GM12874 (cell line): ENCODE results near the gene ZNF488.

Source experiments
- TF ChIP-seq, protein P1 (sequence below): IDR thresholded peaks from 2 replicates; pipeline ENCODE4 v1.5.1; 2011; ENCODE audit warnings: low read depth, mild to moderate bottlenecking, control low read depth, low read length, moderate library complexity; ENCODE audit not compliant: insufficient read depth

Gene ZNF488

DNA sequence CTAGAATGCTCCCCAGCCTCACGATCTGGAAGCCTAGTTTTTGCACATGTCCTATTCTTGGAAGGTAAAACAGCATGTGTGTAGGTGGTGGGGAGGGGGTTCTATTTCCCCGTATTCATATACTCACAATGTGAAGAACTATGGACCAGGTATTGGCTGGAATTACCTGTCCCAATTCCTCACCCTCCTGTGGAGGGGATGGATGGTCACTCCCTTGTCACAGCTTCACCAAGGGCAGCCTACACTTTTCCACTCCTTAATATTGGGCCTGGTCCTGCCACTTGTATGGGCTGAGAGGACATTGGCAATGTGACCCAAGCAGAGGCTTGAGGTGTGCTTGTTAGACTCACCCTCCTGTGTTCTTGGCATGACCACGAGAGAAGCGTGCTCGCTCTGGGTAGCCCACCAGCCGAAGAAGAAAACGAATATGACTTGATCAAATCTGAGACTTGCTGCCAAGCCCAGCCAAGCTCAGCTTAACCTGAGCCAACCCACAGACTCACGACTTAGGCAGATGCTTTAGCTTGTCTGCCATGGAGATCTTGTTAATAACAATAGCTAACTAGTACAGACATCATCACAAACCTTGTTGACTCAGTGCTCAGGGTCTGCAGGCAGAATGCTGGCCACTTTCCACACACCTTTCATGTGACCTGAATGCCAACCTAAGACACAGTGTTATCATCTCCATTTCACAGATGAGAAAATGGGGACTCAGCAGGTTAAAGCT is 17.2 kb downstream of the ZNF488 start:
- TF ChIP-seq, protein P1, sequence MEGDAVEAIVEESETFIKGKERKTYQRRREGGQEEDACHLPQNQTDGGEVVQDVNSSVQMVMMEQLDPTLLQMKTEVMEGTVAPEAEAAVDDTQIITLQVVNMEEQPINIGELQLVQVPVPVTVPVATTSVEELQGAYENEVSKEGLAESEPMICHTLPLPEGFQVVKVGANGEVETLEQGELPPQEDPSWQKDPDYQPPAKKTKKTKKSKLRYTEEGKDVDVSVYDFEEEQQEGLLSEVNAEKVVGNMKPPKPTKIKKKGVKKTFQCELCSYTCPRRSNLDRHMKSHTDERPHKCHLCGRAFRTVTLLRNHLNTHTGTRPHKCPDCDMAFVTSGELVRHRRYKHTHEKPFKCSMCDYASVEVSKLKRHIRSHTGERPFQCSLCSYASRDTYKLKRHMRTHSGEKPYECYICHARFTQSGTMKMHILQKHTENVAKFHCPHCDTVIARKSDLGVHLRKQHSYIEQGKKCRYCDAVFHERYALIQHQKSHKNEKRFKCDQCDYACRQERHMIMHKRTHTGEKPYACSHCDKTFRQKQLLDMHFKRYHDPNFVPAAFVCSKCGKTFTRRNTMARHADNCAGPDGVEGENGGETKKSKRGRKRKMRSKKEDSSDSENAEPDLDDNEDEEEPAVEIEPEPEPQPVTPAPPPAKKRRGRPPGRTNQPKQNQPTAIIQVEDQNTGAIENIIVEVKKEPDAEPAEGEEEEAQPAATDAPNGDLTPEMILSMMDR, result no peak

DNA sequence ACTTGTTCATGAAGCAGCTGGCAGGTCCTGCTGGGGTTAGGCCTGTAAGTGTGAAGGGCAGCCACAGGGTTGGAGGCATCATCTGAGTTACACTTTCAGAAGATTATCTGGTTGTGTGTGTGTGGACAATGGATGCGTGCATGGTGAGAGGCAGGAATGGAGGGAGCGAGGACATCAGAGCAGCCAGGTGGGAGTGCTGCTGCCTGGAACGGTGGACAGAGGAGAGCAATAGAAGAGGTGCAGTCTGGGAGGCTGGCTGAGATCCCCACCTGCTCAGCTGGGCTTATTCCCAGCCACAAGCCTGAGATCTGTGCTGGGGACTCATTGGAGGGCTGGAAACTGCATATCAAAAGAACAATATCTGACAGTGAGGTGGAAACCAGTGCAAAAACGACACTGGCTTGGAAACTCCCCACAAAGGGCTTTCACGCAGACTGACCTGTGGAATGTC is 17.9 kb downstream of the ZNF488 start:
- TF ChIP-seq, protein P1, result no peak

GRCh38 chr10:47365431-47366180 is 18.5 kb downstream of the ZNF488 start:
- TF ChIP-seq, protein P1, result no peak

- TF ChIP-seq, protein P1, result no peak
Observed at GRCh38 chr10:47364911-47365310, 19.2 kb downstream of the ZNF488 start.

GRCh38 chr10:47364366-47364765 is 19.7 kb downstream of the ZNF488 start:
- TF ChIP-seq, protein P1, result no peak

- TF ChIP-seq, protein P1, result no peak
Observed at GRCh38 chr10:47363781-47364180, 20.3 kb downstream of the ZNF488 start.

- TF ChIP-seq, protein P1, result no peak
Observed at GRCh38 chr10:47362199-47362598, 21.9 kb downstream of the ZNF488 start.
